Liver (tissue), 3 donors: ENCODE data around the gene CDH6.

Experiments
- CTCF ChIP-seq: fragments of 150-350 bp; IDR thresholded peaks from 2 replicates; pipeline ENCODE4 v1.5.1; 2017; ENCODE audit warnings: improper control_type of control experiment, low read depth, low read length; ENCODE audit not compliant: missing input control
- EGR1 ChIP-seq, 2 donors: IDR thresholded peaks; 2 replicates each; pipeline ENCODE4 v1.6.1; 2016 to 2018; ENCODE audit warnings: antibody characterized with exemption in 2 of 2, low read depth in 2 of 2
- FOXA2 ChIP-seq: IDR thresholded peaks from 2 replicates; pipeline ENCODE4 v1.6.1; 2016; ENCODE audit warnings: antibody characterized with exemption
- GABPA ChIP-seq, 2 donors: IDR thresholded peaks in 1 of 2; conservative IDR thresholded peaks in 1 of 2; 2 replicates each; pipeline ENCODE4 v1.6.1; 2016; ENCODE audit warnings: antibody characterized with exemption in 2 of 2, mild to moderate bottlenecking in 1 of 2, moderate library complexity in 1 of 2
- JUND ChIP-seq, 2 donors: IDR thresholded peaks; 2 replicates each; pipeline ENCODE4 v1.6.1; 2016; ENCODE audit warnings: antibody characterized with exemption in 2 of 2
- MAX ChIP-seq: IDR thresholded peaks from 2 replicates; pipeline ENCODE4 v1.6.1; 2016; ENCODE audit warnings: antibody characterized with exemption
- NR2F2 ChIP-seq: IDR thresholded peaks from 2 replicates; pipeline ENCODE4 v1.6.1; 2016; ENCODE audit warnings: antibody characterized with exemption
- RAD21 ChIP-seq, 2 donors: IDR thresholded peaks; 2 replicates each; pipeline ENCODE4 v1.6.1; 2016; ENCODE audit warnings: antibody characterized with exemption in 2 of 2, mild to moderate bottlenecking in 2 of 2
- SP1 ChIP-seq: IDR thresholded peaks from 2 replicates; pipeline ENCODE4 v1.6.1; 2018; ENCODE audit warnings: antibody characterized with exemption, mild to moderate bottlenecking
- TAF1 ChIP-seq: conservative IDR thresholded peaks from 2 replicates; pipeline ENCODE4 v1.6.1; 2016; ENCODE audit warnings: antibody characterized with exemption, mild to moderate bottlenecking
- YY1 ChIP-seq: IDR thresholded peaks from 2 replicates; pipeline ENCODE4 v1.6.1; 2016; ENCODE audit warnings: antibody characterized with exemption, mild to moderate bottlenecking
- TF ChIP-seq, protein P1 (sequence below): IDR thresholded peaks from 2 replicates; pipeline ENCODE4 v1.6.1; 2016; ENCODE audit warnings: antibody characterized with exemption
- donor health status: healthy.
- donor health status: healthy.

- TF ChIP-seq CTCF (no peak), EGR1 (IDR thresholded peaks at IDR 0.05; ENCODE audit: low read depth in 2 of 2) (no peak), JUND (IDR thresholded peaks at IDR 0.05) (no peak), MAX (no peak), YY1 (no peak), FOXA2 (no peak), NR2F2 (no peak), SP1 (no peak), TAF1 (no peak), RAD21 (IDR thresholded peaks at IDR 0.05) (no peak), GABPA (IDR thresholded peaks at IDR 0.05 in 1 of 2, conservative IDR thresholded peaks at IDR 0.05 in 1 of 2) (no peak)
- TF ChIP-seq, protein P1, sequence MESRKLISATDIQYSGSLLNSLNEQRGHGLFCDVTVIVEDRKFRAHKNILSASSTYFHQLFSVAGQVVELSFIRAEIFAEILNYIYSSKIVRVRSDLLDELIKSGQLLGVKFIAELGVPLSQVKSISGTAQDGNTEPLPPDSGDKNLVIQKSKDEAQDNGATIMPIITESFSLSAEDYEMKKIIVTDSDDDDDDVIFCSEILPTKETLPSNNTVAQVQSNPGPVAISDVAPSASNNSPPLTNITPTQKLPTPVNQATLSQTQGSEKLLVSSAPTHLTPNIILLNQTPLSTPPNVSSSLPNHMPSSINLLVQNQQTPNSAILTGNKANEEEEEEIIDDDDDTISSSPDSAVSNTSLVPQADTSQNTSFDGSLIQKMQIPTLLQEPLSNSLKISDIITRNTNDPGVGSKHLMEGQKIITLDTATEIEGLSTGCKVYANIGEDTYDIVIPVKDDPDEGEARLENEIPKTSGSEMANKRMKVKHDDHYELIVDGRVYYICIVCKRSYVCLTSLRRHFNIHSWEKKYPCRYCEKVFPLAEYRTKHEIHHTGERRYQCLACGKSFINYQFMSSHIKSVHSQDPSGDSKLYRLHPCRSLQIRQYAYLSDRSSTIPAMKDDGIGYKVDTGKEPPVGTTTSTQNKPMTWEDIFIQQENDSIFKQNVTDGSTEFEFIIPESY, result no peak
Measured at GRCh38 chr5:31153521-31153920, 40.0 kb upstream of the CDH6 start.
